ENCODE measurements around the gene PTPN6. TPM values are rescaled to one million over a fixed set of nuclear protein-coding genes. Genes with fewer than 3 reads are reported as not detected.

PTPN6 gene
- total RNA-seq, 1 experiment from 2014 or later: 47.7 TPM

DNA sequence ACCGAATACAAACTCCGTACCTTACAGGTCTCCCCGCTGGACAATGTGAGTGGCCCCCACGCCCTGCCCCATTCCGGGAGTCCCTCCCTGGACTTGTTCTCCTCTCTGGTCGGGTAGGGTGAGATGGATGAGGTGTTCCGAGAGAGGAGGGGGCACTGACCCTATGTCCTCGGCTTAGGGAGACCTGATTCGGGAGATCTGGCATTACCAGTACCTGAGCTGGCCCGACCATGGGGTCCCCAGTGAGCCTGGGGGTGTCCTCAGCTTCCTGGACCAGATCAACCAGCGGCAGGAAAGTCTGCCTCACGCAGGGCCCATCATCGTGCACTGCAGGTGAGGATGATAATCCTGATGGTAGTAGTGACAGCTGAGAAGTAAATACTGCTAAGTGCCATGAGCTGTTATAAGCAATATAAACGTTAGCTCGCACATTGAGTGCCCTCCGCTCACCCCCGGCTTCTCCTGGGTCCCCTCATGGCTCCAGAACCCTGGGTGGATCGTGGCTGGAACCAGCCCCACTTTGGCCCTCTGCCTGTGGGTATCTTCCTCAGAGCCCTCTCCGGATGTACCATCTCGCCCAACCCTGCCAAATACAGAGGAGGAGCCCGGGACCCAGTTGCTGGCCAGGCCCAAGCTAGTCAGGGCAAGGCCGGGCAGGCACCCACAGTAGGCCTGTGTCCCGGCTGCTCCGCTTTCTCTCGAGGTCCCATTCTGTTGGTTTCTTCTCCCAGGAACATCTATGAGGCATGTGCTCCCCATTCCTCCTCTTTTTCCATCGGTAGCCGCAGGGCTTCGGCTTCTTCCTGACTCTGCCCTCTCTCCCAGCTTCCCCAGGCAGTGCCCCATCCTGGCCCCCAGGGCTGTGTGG, 6.8 kb downstream of the PTPN6 start:
- no peak overlapping the region for H3K4me3 ChIP-seq (replicated peaks in 1 of 2; ENCODE audit: low read depth in 1 of 2, low read length in 2 of 2)
- ChIA-PET CTCF (no interaction called here), POLR2A (interaction anchor here (9.9 kb wide), 1 partner anchor 11 kb away, joined by 269 read pairs; the partner anchor contains the start of genes C12orf57 and RNU7-1), RAD21 (ENCODE audit: low non-redundant PET in 1 of 2, low total read pairs in 2 of 2, uncharacterized antibody in 2 of 2, unreplicated experiment in 2 of 2) (no interaction called here)
- H3K36me3 ChIP-seq (ENCODE audit: control insufficient read depth in 1 of 2, insufficient read depth in 2 of 2, low read length in 2 of 2): no peaks in the 10 kb centered on the region
- no peak overlapping the region for H3K27ac ChIP-seq (ENCODE audit: low read depth, low read length)
- H2AFZ ChIP-seq (ENCODE audit: low read depth, low read length, poor library complexity, severe bottlenecking): no peak overlapping the region
- no peaks in the 10 kb centered on the region for H3K9me3 ChIP-seq (ENCODE audit: control insufficient read depth in 1 of 2, insufficient read depth in 1 of 2, low read depth in 1 of 2, low read length in 2 of 2)
- H3K79me2 ChIP-seq (ENCODE audit: insufficient read depth, low read length): peaks cover under 1% of the 10 kb centered on the region; the same call in 1 of the 2 replicates
- no TSS peak for BruUV-seq (replicated peaks)
- no peak overlapping the region for H3K9ac ChIP-seq (ENCODE audit: low read length)
- H3K27me3 ChIP-seq (ENCODE audit: insufficient read depth, low read length): no peaks in the 10 kb centered on the region
- ATAC-seq (no peak), DNase-seq (ENCODE audit: low read depth, low spot score) (no peak)
- intact Hi-C loops (cut with micrococcal nuclease): no loop called here
- no peak overlapping the region for H3K4me2 ChIP-seq (ENCODE audit: low read length)
- H4K20me1 ChIP-seq (ENCODE audit: insufficient read depth): no peaks in the 10 kb centered on the region
- H3K4me1 ChIP-seq (ENCODE audit: control insufficient read depth in 1 of 2, insufficient read depth in 2 of 2, low read length in 2 of 2): peaks cover 15 to 27% of the 10 kb centered on the region in 2 experiments
- no peak for TF ChIP-seq ATF3 (IDR thresholded peaks at IDR 0.05)
- no peak for TF ChIP-seq CBX3 (IDR thresholded peaks at IDR 0.05; ENCODE audit: low read depth)
- TF ChIP-seq RAD21 (IDR thresholded peaks at IDR 0.05; ENCODE audit: low read depth): no peak
- no peak for TF ChIP-seq ELF1 (IDR thresholded peaks at IDR 0.05; ENCODE audit: borderline replicate concordance, low read depth)
- TF ChIP-seq EZH2 (IDR thresholded peaks at IDR 0.05): no peak
- TF ChIP-seq, protein P1, sequence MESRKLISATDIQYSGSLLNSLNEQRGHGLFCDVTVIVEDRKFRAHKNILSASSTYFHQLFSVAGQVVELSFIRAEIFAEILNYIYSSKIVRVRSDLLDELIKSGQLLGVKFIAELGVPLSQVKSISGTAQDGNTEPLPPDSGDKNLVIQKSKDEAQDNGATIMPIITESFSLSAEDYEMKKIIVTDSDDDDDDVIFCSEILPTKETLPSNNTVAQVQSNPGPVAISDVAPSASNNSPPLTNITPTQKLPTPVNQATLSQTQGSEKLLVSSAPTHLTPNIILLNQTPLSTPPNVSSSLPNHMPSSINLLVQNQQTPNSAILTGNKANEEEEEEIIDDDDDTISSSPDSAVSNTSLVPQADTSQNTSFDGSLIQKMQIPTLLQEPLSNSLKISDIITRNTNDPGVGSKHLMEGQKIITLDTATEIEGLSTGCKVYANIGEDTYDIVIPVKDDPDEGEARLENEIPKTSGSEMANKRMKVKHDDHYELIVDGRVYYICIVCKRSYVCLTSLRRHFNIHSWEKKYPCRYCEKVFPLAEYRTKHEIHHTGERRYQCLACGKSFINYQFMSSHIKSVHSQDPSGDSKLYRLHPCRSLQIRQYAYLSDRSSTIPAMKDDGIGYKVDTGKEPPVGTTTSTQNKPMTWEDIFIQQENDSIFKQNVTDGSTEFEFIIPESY (IDR thresholded peaks at IDR 0.05; ENCODE audit: extremely low read depth, insufficient replicate concordance, low read length): no peak
- H3K9me2 ChIP-seq (ENCODE audit: insufficient read depth): no peaks in the 10 kb centered on the region

All from HCT116 (cell line).